Activated naive CD8-positive, alpha-beta T cell treated with anti-CD3 and anti-CD28 coated beads for 36 hours (primary cell): Measurements from ENCODE around the gene SHROOM1. TPM values are rescaled to one million over a fixed set of nuclear protein-coding genes. Genes with fewer than 3 reads are reported as not detected.

Experiments used
- DNase-seq: peaks from one replicate; pipeline ENCODE4 v3.0.0; 2021
- H3K27ac Mint-ChIP-seq: one replicate; pipeline ENCODE4 v1.8.0; 2022; ENCODE audit warnings: mild to moderate bottlenecking, moderate library complexity, mixed read lengths
- H3K27me3 Mint-ChIP-seq: one replicate; pipeline ENCODE4 v1.8.0; 2022; ENCODE audit warnings: mild to moderate bottlenecking, mixed read lengths
- H3K36me3 Mint-ChIP-seq: one replicate; pipeline ENCODE4 v1.8.0; 2021; ENCODE audit warnings: mild to moderate bottlenecking, mixed read lengths
- H3K4me1 Mint-ChIP-seq: one replicate; pipeline ENCODE4 v1.8.0; 2021; ENCODE audit warnings: mixed read lengths
- H3K4me3 Mint-ChIP-seq: one replicate; pipeline ENCODE4 v1.8.0; 2022; ENCODE audit warnings: mild to moderate bottlenecking, moderate library complexity, mixed read lengths
- H3K9me3 Mint-ChIP-seq: one replicate; pipeline ENCODE4 v1.8.0; 2022; ENCODE audit warnings: mixed read lengths
- total RNA-seq, 2 experiments: library from RNA; stranded (reverse); gene quantifications; one replicate each; pipeline ENCODE4 v1.2.3, GENCODE V29; 2021

SHROOM1 gene
- total RNA-seq, 2 experiments from 2014 or later: 1.8 to 2.3 TPM

DNA sequence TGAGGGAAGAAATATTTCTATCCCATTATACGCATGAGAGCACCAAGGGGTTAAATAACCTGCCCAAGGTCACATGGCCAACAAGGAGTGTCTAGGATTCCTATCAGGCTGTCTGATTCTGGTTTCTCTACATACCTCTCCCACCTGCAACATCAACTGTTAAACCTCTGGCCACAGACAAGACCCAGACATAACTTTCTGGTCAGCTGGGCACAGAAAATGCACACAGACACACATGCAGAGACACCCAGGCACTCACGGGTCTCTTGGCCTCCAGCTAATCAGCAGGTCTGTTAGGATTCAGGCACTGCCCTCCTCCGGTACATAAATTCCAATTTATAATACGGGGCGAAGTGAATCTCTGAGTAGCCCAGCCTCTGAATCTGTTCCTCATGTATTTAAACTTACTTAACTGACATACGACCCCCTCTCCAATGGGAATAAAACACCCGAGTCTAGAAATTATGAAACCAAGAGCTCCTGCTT is 54.9 kb downstream of the SHROOM1 start:
- Mint-ChIP-seq H3K9me3 (no peaks in the 10 kb centered on the region), H3K27ac (no peak overlapping the region)

DNA sequence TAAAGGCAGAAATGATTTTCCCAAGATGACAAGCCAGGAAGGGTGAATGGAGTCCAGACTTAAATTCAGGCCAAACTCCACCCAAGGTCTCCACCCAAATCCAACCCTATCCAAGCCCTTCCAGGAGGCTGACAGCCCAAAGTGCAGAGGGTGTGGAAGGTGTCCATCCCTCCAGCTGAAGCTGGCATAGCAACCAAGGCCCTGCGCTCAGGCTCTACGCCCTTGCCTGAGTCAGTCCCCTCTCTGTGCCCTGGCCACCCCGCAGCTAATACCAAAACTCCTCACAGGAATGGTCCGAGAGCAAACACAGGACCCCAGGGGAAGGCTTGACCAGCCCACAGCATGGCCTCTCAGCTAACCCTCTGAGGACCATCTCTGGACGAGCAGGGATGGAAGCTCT is 55.6 kb downstream of the SHROOM1 start:
- no peaks in the 10 kb centered on the region for H3K36me3 Mint-ChIP-seq
- H3K27me3 Mint-ChIP-seq: peaks cover 22% of the 10 kb centered on the region
- no peak overlapping the region for H3K4me3 Mint-ChIP-seq
- peaks cover 6% of the 10 kb centered on the region for H3K4me1 Mint-ChIP-seq
- H3K27ac Mint-ChIP-seq: no peak overlapping the region
- no peaks in the 10 kb centered on the region for H3K9me3 Mint-ChIP-seq
- DNase-seq: no peak

More for the DNA sequence above, 54.9 kb downstream of the SHROOM1 start:
- no peak for DNase-seq
- peaks cover 23% of the 10 kb centered on the region for H3K27me3 Mint-ChIP-seq
- H3K4me1 Mint-ChIP-seq: peaks cover 8% of the 10 kb centered on the region
- H3K4me3 Mint-ChIP-seq: peak overlapping the region; percentile 12
- no peaks in the 10 kb centered on the region for H3K36me3 Mint-ChIP-seq

DNA sequence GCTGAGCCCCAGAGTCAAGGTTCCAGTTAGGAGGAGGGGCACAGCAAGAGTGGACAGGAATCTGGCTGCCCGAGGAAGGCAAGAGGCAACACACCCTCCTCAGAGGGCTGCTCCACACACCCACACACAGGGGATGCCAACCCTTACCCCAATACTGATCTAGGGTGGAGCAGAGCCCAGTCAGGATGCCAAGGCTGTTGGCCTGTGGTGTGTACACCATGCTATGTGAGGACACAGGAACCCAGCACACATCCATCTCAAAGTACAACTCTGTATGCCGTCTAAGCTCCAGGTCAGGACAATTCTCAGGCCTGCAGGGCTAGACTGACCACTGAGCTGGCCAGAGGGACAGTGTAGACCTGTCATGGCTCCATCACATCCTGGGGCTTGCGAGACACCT is 56.0 kb downstream of the SHROOM1 start:
- Mint-ChIP-seq H3K36me3 (no peaks in the 10 kb centered on the region), H3K9me3 (no peaks in the 10 kb centered on the region), H3K27ac (no peak overlapping the region), H3K4me3 (no peak overlapping the region), H3K27me3 (peaks cover 18% of the 10 kb centered on the region), H3K4me1 (peaks cover 5% of the 10 kb centered on the region)
- no peak for DNase-seq

DNA sequence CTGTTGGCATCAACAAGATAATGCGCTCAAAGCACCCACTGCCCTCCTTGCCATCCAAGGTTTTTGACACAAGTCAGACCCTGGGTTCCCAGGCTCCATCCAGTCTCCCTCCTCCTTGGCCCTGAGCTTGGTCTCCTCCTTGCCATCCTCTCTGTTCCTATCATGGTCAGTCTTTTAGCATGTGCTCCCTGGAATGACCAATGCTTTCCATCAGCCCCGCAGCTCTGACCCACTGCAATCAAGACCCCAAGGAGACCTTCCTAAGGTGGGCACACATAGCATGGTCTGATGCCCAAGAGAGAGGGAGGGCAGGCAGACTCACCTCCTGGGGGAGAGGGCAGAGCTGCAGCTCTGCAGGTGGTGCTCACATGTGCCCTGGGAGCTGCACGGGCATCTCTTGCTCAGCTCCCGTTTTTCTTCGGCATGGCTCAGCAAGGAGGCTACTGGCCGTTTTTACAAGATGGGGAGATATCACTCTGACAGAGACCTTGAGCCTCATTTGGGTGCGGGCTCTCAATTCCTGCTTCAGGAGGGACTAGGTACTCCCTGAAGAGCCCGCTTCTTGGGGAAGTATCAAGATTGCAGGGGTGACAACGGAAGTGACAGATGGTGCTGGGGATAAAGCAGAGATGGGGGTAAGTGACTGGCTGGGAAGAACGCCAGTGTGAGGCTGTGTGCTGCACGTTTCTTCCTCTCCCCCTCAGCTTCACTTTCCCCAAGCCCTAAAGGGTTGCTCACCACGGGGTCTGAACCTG is 56.7 kb downstream of the SHROOM1 start:
- Mint-ChIP-seq H3K36me3 (no peaks in the 10 kb centered on the region), H3K27me3 (peaks cover 11% of the 10 kb centered on the region), H3K9me3 (no peaks in the 10 kb centered on the region), H3K4me3 (no peak overlapping the region), H3K4me1 (peaks cover 5% of the 10 kb centered on the region), H3K27ac (no peak overlapping the region)
- no peak for DNase-seq

DNA sequence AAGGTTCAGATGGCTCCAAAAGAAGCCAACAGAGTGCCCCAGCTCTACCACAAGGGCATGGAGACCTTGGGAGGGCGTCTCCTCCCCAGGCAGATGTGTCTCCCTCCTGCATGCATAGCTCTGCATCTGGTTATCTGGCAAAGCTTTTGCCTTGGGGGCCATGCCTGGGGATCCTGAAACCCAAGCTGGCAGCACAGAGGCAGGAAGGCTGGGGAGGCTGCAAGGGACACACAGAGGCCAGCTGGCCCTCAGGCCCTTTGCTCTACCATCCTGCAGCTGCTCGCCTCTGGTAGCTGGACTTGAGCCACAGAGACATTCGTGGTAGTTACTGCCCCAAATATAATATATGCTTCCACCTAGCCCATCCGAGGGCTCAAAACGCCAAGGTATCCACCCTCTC is 57.3 kb downstream of the SHROOM1 start:
- no peaks in the 10 kb centered on the region for H3K36me3 Mint-ChIP-seq
- H3K9me3 Mint-ChIP-seq: no peaks in the 10 kb centered on the region
- H3K4me1 Mint-ChIP-seq: peaks cover 3% of the 10 kb centered on the region
- no peak overlapping the region for H3K4me3 Mint-ChIP-seq
- peaks cover 5% of the 10 kb centered on the region for H3K27me3 Mint-ChIP-seq
- no peak overlapping the region for H3K27ac Mint-ChIP-seq
- DNase-seq: no peak

DNA sequence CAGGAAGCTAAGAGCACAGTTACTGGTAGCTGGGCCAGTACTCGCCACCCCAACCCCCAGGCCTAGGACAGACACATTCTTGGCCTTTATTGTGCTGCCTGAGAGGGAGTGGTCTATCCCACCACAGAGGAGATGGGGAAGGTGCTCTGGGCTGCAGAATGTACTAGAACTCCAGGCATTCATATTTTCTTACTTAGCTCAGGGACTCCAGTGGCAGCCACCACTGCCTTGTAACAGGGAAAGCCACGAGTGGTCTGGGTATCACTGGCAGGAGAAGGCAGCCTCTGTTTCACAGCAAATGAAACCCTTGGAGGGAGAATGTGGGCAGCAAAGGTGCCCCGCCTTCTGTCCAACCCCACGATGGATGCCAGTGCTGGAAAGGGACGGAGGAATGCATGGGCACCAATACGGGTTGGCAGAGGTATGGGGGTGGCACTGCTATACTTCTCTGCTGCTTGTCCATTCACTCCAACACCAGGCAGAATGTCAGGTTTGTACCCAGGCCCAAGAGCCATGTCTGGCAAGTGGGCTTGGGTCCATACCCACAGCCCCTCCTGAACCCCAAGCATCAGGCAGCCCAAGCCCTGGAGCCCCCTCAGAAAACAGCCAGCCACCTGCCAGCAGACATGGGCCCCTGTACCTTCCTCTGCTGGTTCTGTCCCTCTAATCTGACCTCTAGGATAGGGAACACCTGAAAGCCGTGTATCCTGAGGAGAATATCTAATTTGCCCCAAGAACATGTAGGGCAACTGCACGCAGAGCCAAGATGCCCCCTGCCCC is 58.0 kb downstream of the SHROOM1 start:
- no peak for DNase-seq
- no peak overlapping the region for H3K27ac Mint-ChIP-seq
- H3K4me3 Mint-ChIP-seq: no peak overlapping the region
- no peaks in the 10 kb centered on the region for H3K9me3 Mint-ChIP-seq
- H3K4me1 Mint-ChIP-seq: peaks cover 3% of the 10 kb centered on the region
- H3K36me3 Mint-ChIP-seq: no peaks in the 10 kb centered on the region
- no peaks in the 10 kb centered on the region for H3K27me3 Mint-ChIP-seq

Other genes with a start within 250 kb of the SHROOM1 start
- gene IL13, start 172.5 kb downstream of the SHROOM1 start, total RNA-seq: under 1 TPM; 0.44 to 0.72 TPM
- not detected for gene IL4, start 156.7 kb downstream of the SHROOM1 start, total RNA-seq
- gene KIF3A, start 93.1 kb downstream of the SHROOM1 start, total RNA-seq: 10 to 100 TPM; 10.7 to 11.1 TPM
- gene CCNI2, start 83.2 kb downstream of the SHROOM1 start, total RNA-seq: 1 to 10 TPM; 6.9 to 8.4 TPM
- 10 to 100 TPM; 21.2 to 22.2 TPM for gene SEPTIN8, start 53.4 kb downstream of the SHROOM1 start, total RNA-seq
- gene SOWAHA, start 17.3 kb downstream of the SHROOM1 start, total RNA-seq: under 1 TPM in 1 of 2 experiments, not detected in 1; 0.06 TPM
- under 1 TPM; 0.26 to 0.29 TPM for gene GDF9, start 35.8 kb upstream of the SHROOM1 start, total RNA-seq
- 100 to 1,000 TPM; 652 to 654 TPM for gene UQCRQ, start 36.0 kb upstream of the SHROOM1 start, total RNA-seq
- 1 to 10 TPM; 1.8 TPM for gene LEAP2, start 43.0 kb upstream of the SHROOM1 start, total RNA-seq
- 10 to 100 TPM; 22.2 to 22.9 TPM for gene AFF4, start 133.0 kb upstream of the SHROOM1 start, total RNA-seq
- gene ZCCHC10, start 195.9 kb upstream of the SHROOM1 start, total RNA-seq: 10 to 100 TPM; 31.2 to 33.5 TPM
- 100 to 1,000 TPM; 296 to 302 TPM for gene HSPA4, start 221.4 kb upstream of the SHROOM1 start, total RNA-seq